Hematopoietic multipotent progenitor cell treated with erythropoietin and hydrocortisone succinate and interleukin-3 and kit ligand, for 15 days (in vitro differentiated cells): ENCODE measurements around the gene NPAS1.

Experiments
- DNase-seq: peaks from one replicate; pipeline ENCODE4 v3.0.0-alpha.2; 2015; ENCODE audit warnings: low spot score

NPAS1 gene

DNA sequence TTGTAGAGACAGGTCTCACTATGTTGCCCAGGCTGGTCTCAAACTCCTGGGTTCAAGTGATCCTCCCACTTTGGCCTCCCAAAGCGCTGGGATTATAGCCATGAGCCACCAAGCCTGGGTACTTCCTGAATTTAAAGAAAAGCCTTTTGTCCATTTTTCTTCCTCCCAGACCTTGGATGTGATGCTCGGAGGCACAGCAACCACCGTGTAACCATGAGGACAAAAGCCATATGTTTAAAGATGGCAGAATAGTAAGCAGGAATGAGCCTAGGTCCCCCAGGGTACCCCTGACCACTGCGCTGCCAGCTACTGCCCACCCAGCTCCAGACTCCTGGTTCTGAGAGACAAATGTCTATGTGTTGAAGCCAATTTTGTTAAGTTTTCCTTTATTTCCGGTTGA, 62.9 kb downstream of the NPAS1 start:
- DNase-seq = no peak

DNA sequence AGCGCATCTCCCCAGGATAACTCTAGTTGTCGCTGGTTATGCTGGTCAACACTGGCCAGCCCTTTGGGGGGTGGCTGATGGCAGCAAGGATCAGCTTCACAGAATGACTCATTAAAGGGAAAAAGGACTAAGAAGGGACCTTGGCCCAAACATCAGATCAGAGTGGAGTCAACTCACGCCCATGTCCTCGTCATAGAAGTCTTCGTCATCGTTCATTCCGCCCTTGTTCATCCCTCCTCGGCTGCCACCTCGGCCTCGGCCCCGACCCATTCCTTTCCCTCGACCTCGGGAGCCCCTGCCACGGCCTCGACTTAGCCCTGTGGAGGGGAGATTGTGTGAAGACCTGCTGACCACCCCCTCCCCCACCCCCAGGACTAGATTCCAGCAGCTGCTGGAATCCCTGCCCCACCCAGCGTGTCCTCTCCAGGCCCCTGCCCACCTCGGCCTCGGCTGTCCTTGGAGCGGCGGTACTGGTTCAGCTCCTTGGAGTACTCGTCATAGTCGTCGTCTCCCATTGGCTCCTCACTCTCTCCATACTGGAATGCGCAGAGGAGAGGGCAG, 65.3 kb downstream of the NPAS1 start:
- no peak for DNase-seq

DNA sequence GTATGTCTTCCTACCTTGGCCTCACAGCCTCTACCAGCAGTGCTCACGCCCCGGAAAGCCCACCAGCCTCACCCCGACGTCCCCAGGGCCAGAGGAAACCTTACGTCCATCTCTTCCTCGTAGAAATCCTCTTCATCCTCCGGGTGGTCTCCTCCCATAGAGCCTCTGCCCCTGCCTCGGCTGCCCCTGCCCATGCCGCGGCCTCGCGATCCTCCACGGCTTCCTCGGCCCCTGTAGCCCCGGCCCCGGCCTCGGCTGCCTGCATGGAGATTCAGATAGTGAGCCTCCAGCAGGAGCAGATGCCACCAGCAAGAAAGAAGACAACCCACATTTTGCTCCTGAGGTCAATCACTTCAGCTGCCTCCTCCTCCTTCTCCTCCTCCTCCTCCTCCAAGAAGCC, 66.6 kb downstream of the NPAS1 start:
- DNase-seq = no peak

DNA sequence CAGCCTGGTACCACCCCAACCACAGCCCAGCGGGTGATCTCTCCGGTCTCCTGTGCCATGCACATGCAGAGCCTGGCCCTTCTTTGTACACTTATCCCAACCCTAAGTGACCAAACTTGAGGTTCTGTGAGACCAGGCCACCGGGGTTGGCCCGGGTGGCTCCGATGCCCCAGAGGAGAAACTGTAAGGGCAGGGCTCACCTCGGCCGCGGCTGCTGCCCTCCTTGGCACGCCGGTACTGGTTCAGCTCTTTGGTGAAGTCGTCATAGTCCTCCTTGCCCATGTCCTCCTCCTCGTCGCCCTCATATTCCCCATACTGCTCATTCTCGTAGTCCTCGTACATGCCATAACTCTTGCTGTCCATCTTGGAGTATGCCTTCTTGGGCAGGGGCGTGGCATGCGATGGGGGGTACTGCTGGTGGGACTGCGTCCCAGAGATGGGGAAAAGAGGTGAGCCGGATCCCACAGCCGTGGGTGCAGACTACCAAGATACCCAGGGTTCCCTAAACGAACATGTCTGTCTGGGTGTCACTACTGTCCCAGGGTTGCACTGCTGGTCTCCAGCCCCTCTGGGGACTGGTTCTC, 70.2 kb downstream of the NPAS1 start:
- no peak for DNase-seq

DNA sequence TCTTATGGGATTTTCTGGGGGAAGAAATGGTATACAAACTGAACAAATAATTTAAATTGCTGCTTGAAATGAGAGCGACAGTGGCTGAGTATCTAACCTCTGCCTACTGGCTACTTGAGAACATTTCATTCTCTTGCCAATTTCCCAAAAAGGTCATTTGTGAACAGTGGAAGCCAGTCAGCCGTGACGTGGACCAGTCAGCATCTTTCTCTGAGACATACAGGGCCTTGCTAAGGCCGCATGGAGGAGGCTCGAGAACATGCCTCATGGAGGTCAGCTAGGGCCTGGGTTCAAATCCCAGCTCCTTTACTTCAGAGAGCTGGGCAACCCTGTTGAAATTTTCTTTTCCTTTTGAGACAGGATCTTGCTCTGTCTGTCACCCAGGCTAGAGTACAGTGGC, 73.6 kb downstream of the NPAS1 start:
- DNase-seq = no peak

DNA sequence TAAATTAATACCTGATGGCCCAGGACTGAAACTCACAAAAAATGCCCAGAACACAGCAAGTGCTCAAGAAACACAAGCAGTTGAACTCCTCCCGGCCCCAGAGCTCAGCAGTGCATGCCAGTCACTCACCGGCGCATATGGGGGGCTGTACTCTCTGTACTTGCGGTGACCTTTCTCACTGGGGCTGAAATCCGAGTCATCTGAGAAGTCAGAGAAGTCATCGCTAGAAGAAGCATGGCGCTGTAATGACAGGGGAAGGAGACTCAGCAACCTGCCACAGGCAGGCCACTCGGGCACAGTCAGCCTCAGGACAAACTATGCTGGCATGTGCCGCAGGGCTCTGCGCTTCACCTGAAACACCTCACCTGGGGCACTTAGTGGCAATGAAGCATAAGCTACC, 74.2 kb downstream of the NPAS1 start:
- no peak for DNase-seq

DNA sequence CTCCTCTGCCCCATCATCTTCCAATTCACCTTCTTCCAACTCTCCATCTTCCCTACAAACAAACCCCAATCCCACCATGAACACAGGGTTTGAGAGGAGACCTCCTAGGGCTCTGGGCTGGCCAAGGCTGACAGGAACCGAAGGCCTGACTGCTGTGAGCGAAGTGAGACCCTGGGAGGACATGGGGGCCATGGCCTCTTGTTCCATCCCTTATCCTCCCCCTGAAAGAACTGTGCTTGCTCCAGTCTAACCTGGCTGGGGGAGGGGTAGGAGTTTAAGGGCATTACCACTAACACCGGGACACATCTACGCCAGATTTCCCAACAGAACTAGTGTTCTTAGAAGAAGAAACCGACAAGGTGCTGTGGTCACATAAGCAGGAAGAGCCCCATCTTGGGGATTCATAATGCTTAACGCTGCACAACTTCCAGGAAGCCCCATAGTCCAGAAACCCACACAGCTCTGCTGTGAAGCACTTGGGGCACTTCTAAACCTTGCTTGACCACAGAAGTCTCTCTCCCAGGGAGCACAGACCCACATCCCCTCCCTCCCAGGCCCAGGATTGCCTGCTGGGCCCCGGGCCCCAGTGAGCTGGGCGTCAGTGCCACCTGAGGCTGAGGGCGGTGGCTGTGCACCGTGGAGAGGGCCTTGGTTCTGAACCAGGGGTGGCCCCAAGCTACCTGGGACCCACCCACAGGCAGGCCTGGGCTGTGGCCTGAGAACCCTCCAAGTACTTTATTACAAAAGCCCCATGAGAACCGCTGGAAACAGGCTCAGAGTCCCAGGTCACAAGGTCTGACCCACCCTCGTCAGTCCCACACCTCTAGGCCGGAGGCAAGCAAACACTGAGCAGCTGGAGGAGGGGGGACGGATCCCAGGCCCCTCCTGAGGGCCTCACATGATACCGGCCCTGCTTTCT, 75.2 kb downstream of the NPAS1 start:
- no peak for DNase-seq
